ENCODE data around the gene ITGB2.
A peak's percentile ranks its signal among the peaks of the same experiment; 100 is the strongest.

ITGB2 gene

DNA sequence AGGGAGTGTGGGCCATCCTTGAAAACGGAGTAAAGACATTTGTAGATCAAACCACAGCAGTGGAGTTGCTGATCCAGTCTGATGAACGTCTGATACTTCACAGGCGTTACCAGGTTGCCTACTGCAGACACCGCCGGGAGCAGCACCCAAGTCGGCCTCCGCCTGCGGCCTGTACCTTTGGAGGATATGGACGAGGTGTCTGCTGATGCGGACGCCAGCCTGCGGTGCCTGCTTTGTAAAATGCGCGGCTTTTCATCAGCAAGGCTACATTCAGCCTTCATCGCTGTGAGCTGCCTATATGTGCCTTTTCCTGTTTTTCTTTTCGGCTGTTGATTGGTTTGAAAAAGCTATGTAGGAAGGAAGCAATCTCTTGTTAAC lies 35.1 kb upstream of the ITGB2 start:
- no peak for DNase-seq (ENCODE audit: extremely low read depth in 1 of 2, low read depth in 1 of 2)

DNA sequence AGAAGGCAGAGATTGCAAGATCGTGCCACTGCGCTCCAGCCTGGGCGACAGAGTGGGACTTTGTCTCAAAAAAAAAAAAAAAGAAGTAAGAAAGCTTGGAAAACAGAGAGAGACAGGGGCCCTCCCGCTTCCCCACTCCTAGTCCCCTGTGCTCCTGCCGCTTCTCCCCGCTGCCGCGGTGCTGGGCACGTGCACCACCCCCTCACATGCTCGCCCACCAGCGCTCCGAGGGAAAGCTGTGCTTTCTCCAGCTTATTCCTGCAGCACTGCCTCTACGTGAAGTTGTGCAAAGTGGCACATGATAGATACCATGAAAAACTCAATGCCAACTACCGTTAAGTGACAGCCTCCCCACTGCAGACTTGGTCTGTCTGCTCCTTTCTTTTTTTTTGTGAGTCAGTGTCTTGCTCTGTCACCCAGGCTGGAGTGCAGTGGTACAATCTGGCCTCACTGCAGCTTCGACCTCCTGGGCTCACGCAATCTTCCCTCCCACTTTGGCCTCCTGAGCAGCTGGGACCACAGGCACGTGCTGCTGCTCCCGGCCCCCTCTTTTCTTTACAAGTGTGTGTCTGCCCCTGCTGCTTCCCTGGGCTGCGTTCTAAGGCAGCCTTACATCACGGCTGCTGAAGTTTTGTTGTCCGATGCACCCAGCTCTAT lies 34.6 kb upstream of the ITGB2 start:
- no peak for DNase-seq (ENCODE audit: extremely low read depth in 1 of 2, low read depth in 1 of 2)

DNA sequence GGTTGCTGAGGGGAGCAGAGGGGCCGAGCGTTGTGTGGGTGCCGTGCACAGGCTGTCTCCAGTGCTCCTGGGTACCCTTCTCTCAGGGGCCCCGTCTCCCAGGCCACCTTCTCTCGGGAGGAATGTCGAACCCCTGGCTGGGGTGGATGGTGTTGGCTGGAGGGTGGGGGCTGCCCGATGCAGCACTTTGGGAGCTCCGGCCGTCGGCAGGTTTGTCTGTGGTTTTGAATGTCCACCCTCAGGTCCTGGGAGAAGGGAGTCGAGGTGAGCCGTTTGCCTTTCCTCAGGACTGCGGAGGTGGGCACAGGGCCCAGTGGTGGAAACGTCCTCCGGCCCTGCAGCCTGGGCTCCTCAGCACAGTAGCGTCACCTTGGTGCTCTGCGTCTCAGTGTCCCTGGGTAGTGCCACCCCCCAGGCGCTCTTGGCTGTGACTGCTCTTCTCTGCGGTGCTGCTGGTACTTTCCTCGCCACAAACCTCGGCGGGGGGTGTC lies 33.6 kb upstream of the ITGB2 start:
- DNase-seq (ENCODE audit: extremely low read depth in 1 of 2, low read depth in 1 of 2), result no peak

DNA sequence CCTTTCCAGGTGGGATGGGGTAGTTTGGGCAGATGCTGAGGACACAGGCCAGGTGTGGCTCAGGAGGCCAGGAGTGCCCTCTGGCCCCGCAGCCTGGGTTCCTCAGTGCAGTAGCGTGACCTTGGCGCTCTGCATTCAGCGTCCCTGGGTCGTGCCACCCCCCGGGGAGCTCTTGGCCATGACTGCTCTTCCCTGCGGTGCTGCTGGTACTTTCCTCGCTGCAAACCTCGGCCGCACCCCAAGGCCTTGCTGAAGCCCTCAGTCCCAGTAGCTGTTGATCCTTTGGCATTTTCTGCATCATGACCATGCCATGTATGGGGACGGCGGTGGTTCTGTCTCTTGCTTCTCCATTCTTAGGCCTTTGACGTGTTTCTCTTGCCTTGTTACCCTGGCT lies 32.9 kb upstream of the ITGB2 start:
- no peak for DNase-seq (ENCODE audit: extremely low read depth in 1 of 2, low read depth in 1 of 2)

DNA sequence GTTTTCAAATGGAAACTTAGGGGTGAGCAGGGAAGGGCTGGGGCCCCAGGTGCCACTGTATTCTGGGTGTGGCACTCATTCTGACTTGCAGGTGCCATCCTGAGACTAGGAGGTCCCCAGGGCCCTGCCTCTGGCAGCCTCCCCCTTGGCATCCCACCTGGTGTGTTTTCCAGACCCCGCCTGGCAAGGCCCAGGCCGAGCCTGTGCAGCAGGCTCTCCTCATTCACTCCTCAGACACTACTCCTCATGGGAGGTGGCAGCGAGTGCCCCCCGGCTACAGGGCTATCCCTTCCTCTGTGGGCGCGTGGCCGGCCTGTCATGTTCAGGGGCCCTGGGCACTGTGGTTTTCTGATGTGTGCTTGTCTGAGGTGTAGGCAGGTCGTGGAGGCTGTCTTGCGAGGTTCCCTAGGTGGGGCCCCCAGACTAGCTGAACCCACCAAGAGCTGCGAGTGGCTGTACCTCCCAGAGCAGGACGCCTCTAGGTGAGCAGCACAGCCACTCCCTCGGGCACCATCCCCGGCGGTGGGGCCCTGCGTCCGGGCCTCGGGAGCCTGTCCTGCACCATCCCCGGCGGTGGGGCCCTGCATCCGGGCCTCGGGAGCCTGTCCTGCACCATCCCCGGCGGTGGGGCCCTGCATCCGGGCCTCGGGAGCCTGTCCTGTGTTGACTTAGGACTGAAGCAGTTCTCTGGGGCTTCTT lies 32.4 kb upstream of the ITGB2 start:
- DNase-seq (ENCODE audit: extremely low read depth in 1 of 2, low read depth in 1 of 2), result no peak

DNA sequence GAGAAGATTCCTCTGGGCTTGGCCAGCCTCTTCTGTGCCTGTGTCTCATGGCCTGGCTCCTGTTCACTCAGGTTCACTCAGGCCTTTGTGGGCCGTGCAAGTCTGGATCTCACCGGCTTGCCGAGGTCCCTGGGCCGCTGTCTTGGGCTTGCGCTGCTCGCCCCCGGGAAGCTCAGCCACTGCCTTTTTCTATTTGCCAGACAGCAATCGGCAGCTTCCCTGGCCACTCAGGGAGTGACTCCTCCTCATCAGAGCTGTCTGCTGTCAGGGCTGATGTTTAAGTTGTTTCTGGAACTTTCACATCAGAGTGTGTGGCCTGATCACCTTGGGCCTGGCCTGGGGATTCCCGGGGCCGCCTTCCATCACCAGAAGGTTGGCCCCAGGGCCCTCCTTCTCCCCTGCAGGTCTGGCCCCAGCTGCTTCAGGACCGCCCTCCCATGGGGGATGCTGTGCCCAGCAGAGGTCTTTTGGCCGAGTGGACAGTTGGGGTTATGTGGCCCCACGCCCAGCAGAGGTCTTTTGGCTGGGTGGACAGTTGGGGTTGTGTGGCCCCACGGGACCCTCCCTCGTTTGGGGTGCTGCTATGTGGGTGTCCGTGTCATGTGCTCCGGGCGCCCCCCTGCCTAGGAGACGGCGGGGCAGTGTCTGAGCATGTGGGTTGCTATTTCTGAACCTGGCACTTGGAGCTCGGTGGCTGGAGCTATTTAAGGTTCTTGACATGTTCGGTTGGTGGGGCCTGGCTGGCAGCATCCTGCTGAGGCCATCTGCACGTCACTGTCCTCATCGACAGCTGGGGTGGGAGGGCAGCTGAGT lies 31.6 kb upstream of the ITGB2 start:
- DNase-seq (ENCODE audit: extremely low read depth in 1 of 2, low read depth in 1 of 2), result no peak

GRCh38 chr21:44951186-44951915 lies 30.7 kb upstream of the ITGB2 start:
- DNase-seq (ENCODE audit: extremely low read depth in 1 of 2, low read depth in 1 of 2), result no peak

- DNase-seq (ENCODE audit: extremely low read depth in 1 of 2, low read depth in 1 of 2), result no peak
These were observed 29.7 kb upstream of the ITGB2 start for GRCh38 chr21:44950351-44950750.

- DNase-seq (ENCODE audit: extremely low read depth in 1 of 2, low read depth in 1 of 2), result peak; percentile 60 to 81
These were observed 29.1 kb upstream of the ITGB2 start for GRCh38 chr21:44949779-44950198.

DNA sequence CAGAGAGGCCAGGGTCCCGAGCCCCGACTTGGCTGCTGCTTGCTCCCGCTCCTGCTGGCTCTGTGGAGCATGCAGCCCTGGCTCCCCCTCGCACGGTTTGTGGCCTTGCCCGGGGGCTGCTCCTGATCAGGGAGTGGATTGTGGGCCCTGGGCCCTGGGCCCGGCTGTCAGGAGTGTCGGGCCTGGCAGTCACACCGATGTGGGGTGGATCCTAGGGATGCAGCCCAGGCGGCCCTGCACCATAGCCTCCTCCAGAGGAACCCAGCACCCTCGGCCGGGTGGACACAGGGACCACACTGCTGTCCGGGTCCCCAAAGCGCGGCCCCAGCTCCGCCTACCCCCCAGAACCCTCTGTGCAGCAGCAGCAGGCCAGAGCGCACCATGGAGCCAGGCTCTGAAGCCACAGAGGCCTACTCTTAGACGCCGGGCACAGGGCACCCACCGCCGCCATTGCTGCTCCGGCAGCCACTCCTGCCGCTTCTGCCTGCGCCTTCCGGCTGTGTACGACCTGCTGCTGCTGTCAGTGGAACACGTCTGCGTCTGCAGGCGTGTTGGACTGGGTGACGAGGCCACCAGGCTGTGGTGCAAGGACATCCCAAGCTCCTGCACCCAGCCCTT lies 28.6 kb upstream of the ITGB2 start:
- DNase-seq (ENCODE audit: extremely low read depth in 1 of 2, low read depth in 1 of 2), result no peak

- DNase-seq (ENCODE audit: extremely low read depth in 1 of 2, low read depth in 1 of 2), result no peak
These were observed 27.9 kb upstream of the ITGB2 start for GRCh38 chr21:44948426-44949120.

DNA sequence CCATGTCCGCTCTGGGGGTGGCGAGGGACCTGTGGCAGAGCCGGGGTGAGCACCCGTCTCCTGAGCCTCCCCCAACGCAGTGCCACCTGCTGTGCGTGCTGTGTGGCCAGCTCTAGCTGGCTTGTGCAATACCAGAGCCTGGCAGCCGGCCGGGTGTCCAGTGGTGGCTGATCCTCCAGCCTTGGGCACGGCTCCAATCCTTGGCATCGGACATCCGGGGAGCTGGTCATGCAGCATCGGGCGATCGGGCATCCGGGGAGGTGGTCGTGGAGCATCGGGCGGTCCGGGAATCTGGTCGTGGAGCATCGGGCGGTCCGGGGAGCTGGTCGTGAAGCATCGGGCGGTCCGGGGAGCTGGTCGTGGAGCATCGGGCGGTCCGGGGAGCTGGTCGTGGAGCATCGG lies 27.2 kb upstream of the ITGB2 start:
- DNase-seq (ENCODE audit: extremely low read depth in 1 of 2, low read depth in 1 of 2), result no peak

- no peak for DNase-seq (ENCODE audit: extremely low read depth in 1 of 2, low read depth in 1 of 2)
These were observed 26.6 kb upstream of the ITGB2 start for GRCh38 chr21:44947111-44947929.

- no peak for DNase-seq (ENCODE audit: extremely low read depth in 1 of 2, low read depth in 1 of 2)
These were observed 25.7 kb upstream of the ITGB2 start for GRCh38 chr21:44946254-44947041.

- DNase-seq (ENCODE audit: extremely low read depth in 1 of 2, low read depth in 1 of 2), result no peak
These were observed 23.9 kb upstream of the ITGB2 start for GRCh38 chr21:44944596-44944995.

GRCh38 chr21:44943686-44944550 lies 23.2 kb upstream of the ITGB2 start:
- DNase-seq (ENCODE audit: extremely low read depth in 1 of 2, low read depth in 1 of 2), result no peak

- DNase-seq (ENCODE audit: extremely low read depth in 1 of 2, low read depth in 1 of 2), result no peak
These were observed 22.4 kb upstream of the ITGB2 start for GRCh38 chr21:44943005-44943685.

All from activated CD8-positive, alpha-beta memory T cell treated with anti-CD3 and anti-CD28 coated beads for 1 hour (primary cell).